Activated CD8-positive, alpha-beta memory T cell treated with anti-CD3 and anti-CD28 coated beads, Interleukin-2, amount 50 U/mL, for 24 hours (primary cell): ENCODE data around the gene FUBP1.
"Not testable (repeated sequence)": the region's sequence is repeated elsewhere in the genome, so short reads cannot be mapped to it uniquely, and the experiment has no call there.

Experiments used
- DNase-seq: peaks from one replicate; pipeline ENCODE4 v3.0.0-alpha.2; 2020; ENCODE audit errors: extremely low read depth

Gene FUBP1

GRCh38 chr1:77948841-77949424, 29.9 kb downstream of the FUBP1 start:
- DNase-seq: no peak

GRCh38 chr1:77945345-77945744, 33.5 kb downstream of the FUBP1 start:
- no peak for DNase-seq

GRCh38 chr1:77942400-77943140, 36.3 kb downstream of the FUBP1 start:
- DNase-seq: no peak

- no peak for DNase-seq
These were observed 37.8 kb downstream of the FUBP1 start for GRCh38 chr1:77940921-77941570.

GRCh38 chr1:77938651-77939050, 40.2 kb downstream of the FUBP1 start:
- no peak for DNase-seq

- DNase-seq: no peak
These were observed 49.1 kb downstream of the FUBP1 start for GRCh38 chr1:77929806-77930205.

GRCh38 chr1:77927414-77927813, 51.5 kb downstream of the FUBP1 start:
- DNase-seq: no peak

GRCh38 chr1:77926561-77927357, 52.1 kb downstream of the FUBP1 start:
- no peak for DNase-seq

- DNase-seq: no peak
These were observed 52.9 kb downstream of the FUBP1 start for GRCh38 chr1:77925956-77926355.

GRCh38 chr1:77925518-77925917, 53.4 kb downstream of the FUBP1 start:
- no peak for DNase-seq

GRCh38 chr1:77918918-77919317, 60.0 kb downstream of the FUBP1 start:
- DNase-seq: not testable (repeated sequence)

GRCh38 chr1:77910116-77910515, 68.8 kb downstream of the FUBP1 start:
- DNase-seq: no peak

GRCh38 chr1:77906624-77907023, 72.2 kb downstream of the FUBP1 start:
- no peak for DNase-seq

- DNase-seq: no peak
These were observed 72.8 kb downstream of the FUBP1 start for GRCh38 chr1:77906019-77906545.

GRCh38 chr1:77905603-77906002, 73.3 kb downstream of the FUBP1 start:
- DNase-seq: no peak

- DNase-seq: no peak
These were observed 78.1 kb downstream of the FUBP1 start for GRCh38 chr1:77900687-77901293.

- DNase-seq: no peak
These were observed 79.1 kb downstream of the FUBP1 start for GRCh38 chr1:77899647-77900320.
